Upper lobe of left lung (tissue), 4 donors: ENCODE data around the gene MSI2.

ENCODE experiments used
- CTCF ChIP-seq, 6 experiments: fragments of 450-650 bp in 4 of 6; fragments of 200-600 bp in 2 of 6; sonication (generic) in 2 of 6; IDR thresholded peaks; one replicate each; pipeline ENCODE4 v1.5.1; 2016 to 2019; ENCODE audit warnings: antibody characterized with exemption in 6 of 6
- EP300 ChIP-seq, 4 donors: sonication (generic); formaldehyde crosslinking; IDR thresholded peaks; one replicate each; pipeline ENCODE4 v1.5.1; 2017; ENCODE audit warnings: antibody characterized with exemption in 4 of 4, control low read depth in 2 of 4
- POLR2A ChIP-seq, 4 donors: fragments of 450-650 bp; IDR thresholded peaks; one replicate each; pipeline ENCODE4 v1.5.1; 2016 to 2017; ENCODE audit warnings: antibody characterized with exemption in 4 of 4, mild to moderate bottlenecking in 2 of 4
- POLR2AphosphoS5 ChIP-seq, 2 donors: sonication (generic); formaldehyde crosslinking; IDR thresholded peaks; one replicate each; pipeline ENCODE4 v1.5.1; 2017; ENCODE audit warnings: antibody characterized with exemption in 2 of 2

- no peak for TF ChIP-seq EP300 (IDR thresholded peaks at IDR 0.05)
- no peak for TF ChIP-seq CTCF (IDR thresholded peaks at IDR 0.05)
- TF ChIP-seq POLR2A (IDR thresholded peaks at IDR 0.05): no peak
- TF ChIP-seq POLR2AphosphoS5 (IDR thresholded peaks at IDR 0.05): no peak
These were observed 441.8 kb downstream of the MSI2 start for GRCh38 chr17:57697891-57698711.
